Measurements from ENCODE around the gene SBK3.

GRCh38 chr19:55563261-55563690, 17.9 kb upstream of the SBK3 start:
- TF ChIP-seq CTCF (IDR thresholded peaks at IDR 0.05 in 2 of 3, conservative IDR thresholded peaks at IDR 0.05 in 1 of 3; ENCODE audit: control insufficient read depth in 2 of 3, extremely low read depth in 1 of 3, insufficient read depth in 1 of 3, low read depth in 3 of 3, low read length in 3 of 3), result no peak
- TF ChIP-seq ZNF217 (IDR thresholded peaks at IDR 0.05), result no peak
- no peak for TF ChIP-seq CREB1 (IDR thresholded peaks at IDR 0.05; ENCODE audit: low read depth)
- no peak for TF ChIP-seq POLR2AphosphoS5 (IDR thresholded peaks at IDR 0.05; ENCODE audit: low read length)
- TF ChIP-seq POLR2A (IDR thresholded peaks at IDR 0.05; ENCODE audit: low read depth, low read length), result no peak
